HepG2 (cell line): ENCODE data around the gene NECTIN3. TPM values are rescaled to one million over a fixed set of nuclear protein-coding genes. Genes with fewer than 3 reads are reported as not detected.
A peak's percentile ranks its signal among the peaks of the same experiment; 100 is the strongest.

Experiments
- DNMT1 ChIP-seq: sonication (generic); formaldehyde crosslinking; IDR thresholded peaks from 2 replicates; pipeline ENCODE4 v1.5.1; 2020; ENCODE audit warnings: mild to moderate bottlenecking, missing genetic modification reagents
- FLYWCH1 ChIP-seq: sonication (generic); formaldehyde crosslinking; IDR thresholded peaks from 2 replicates; pipeline ENCODE4 v1.8.1; 2023; ENCODE audit warnings: mild to moderate bottlenecking, missing genetic modification reagents
- HNRNPH1 ChIP-seq: fragments of 200-400 bp; formaldehyde crosslinking; optimal IDR thresholded peaks from 2 replicates; pipeline ENCODE3; 2017; ENCODE audit warnings: mild to moderate bottlenecking, low read depth, low read length
- KMT2A ChIP-seq: sonication (generic); formaldehyde crosslinking; IDR thresholded peaks from 2 replicates; pipeline ENCODE4 v1.4.0; 2020; ENCODE audit warnings: missing genetic modification reagents
- NCOA1 ChIP-seq: sonication (generic); formaldehyde crosslinking; IDR thresholded peaks from 2 replicates; pipeline ENCODE4 v1.9.0; 2021; ENCODE audit warnings: missing genetic modification reagents
- NCOR1 ChIP-seq: fragments of 200-600 bp; sonication (generic); IDR thresholded peaks from 2 replicates; pipeline ENCODE4 v1.7.0; 2017; ENCODE audit warnings: antibody characterized with exemption, low read length, borderline replicate concordance
- POLR2A ChIP-seq, 2 experiments: IDR thresholded peaks; 2 replicates each; pipeline ENCODE4 v1.6.1; 2011; ENCODE audit warnings: low read depth in 2 of 2, low read length in 2 of 2, mild to moderate bottlenecking in 1 of 2, moderate library complexity in 1 of 2; ENCODE audit not compliant: insufficient read depth in 1 of 2
- PPARG ChIP-seq: conservative IDR thresholded peaks from 2 replicates; pipeline ENCODE4 v1.6.1; 2016; ENCODE audit warnings: missing biosample characterization, missing genetic modification reagents
- REL ChIP-seq: sonication (generic); formaldehyde crosslinking; conservative IDR thresholded peaks from 2 replicates; pipeline ENCODE4 v1.8.0; 2022; ENCODE audit warnings: mild to moderate bottlenecking, missing genetic modification reagents, moderate library complexity
- RORA ChIP-seq: sonication (generic); formaldehyde crosslinking; IDR thresholded peaks from 2 replicates; pipeline ENCODE4 v1.5.0; 2020; ENCODE audit warnings: mild to moderate bottlenecking, missing genetic modification reagents, moderate library complexity
- SIN3B ChIP-seq: fragments of 150-350 bp; IDR thresholded peaks from 2 replicates; pipeline ENCODE4 v1.6.1; 2014; ENCODE audit warnings: low read length
- ZEB1 ChIP-seq: IDR thresholded peaks from 2 replicates; pipeline ENCODE4 v1.6.1; 2012; ENCODE audit warnings: mild to moderate bottlenecking, low read depth, inconsistent platforms; ENCODE audit not compliant: insufficient replicate concordance
- ZFX ChIP-seq: sonication (generic); formaldehyde crosslinking; IDR thresholded peaks from 2 replicates; pipeline ENCODE4 v1.4.0; 2020; ENCODE audit warnings: mild to moderate bottlenecking, low read depth, missing genetic modification reagents, moderate library complexity
- ZKSCAN5 ChIP-seq: sonication (generic); formaldehyde crosslinking; IDR thresholded peaks from 2 replicates; pipeline ENCODE4 v1.5.1; 2020; ENCODE audit warnings: mild to moderate bottlenecking, missing genetic modification reagents
- ZNF180 ChIP-seq: sonication (generic); formaldehyde crosslinking; IDR thresholded peaks from 2 replicates; pipeline ENCODE4 v1.4.0; 2020; ENCODE audit warnings: low read depth, missing genetic modification reagents, borderline replicate concordance
- ZNF207 ChIP-seq: fragments of 450-650 bp; IDR thresholded peaks from 2 replicates; pipeline ENCODE4 v1.6.1; 2016; ENCODE audit warnings: antibody characterized with exemption, borderline replicate concordance
- ZNF263 ChIP-seq: sonication (generic); formaldehyde crosslinking; IDR thresholded peaks from 2 replicates; pipeline ENCODE4 v1.4.0; 2020; ENCODE audit warnings: missing genetic modification reagents
- ZNF282 ChIP-seq: fragments of 450-650 bp; IDR thresholded peaks from 2 replicates; pipeline ENCODE4 v1.6.1; 2018; ENCODE audit not compliant: partially characterized antibody
- ZNF333 ChIP-seq: sonication (generic); formaldehyde crosslinking; IDR thresholded peaks from 2 replicates; pipeline ENCODE4 v1.4.0; 2020; ENCODE audit warnings: mild to moderate bottlenecking, missing genetic modification reagents, borderline replicate concordance
- ZNF558 ChIP-seq: sonication (generic); formaldehyde crosslinking; IDR thresholded peaks from 2 replicates; pipeline ENCODE4 v1.9.0; 2022; ENCODE audit warnings: mild to moderate bottlenecking, missing genetic modification reagents, borderline replicate concordance
- ZNF777 ChIP-seq: sonication (generic); formaldehyde crosslinking; IDR thresholded peaks from 2 replicates; pipeline ENCODE4 v1.4.0; 2020; ENCODE audit warnings: missing genetic modification reagents
- ZSCAN21 ChIP-seq: sonication (generic); formaldehyde crosslinking; IDR thresholded peaks from 2 replicates; pipeline ENCODE4 v1.8.0; 2022; ENCODE audit warnings: mild to moderate bottlenecking, missing genetic modification reagents, moderate library complexity, borderline replicate concordance
- polyA plus RNA-seq, 8 experiments: library from polyadenylated mRNA; depleted of rRNA in 3 of 8; stranded (reverse) in 7 of 8; unstranded in 1 of 8; fragments of >200 nt; fragmentation: Illumina TruSeq in 4 of 8; extraction: Trizol in 4 of 8; gene quantifications; 2 replicates each; pipeline versions ENCODE4 v1.2.1 to v1.2.3, GENCODE V29; 2011 to 2016; ENCODE audit warnings: low read depth in 4 of 8, missing spikeins in 1 of 8, mixed read lengths in 1 of 8; ENCODE audit not compliant: insufficient read depth in 1 of 8
- total RNA-seq, 5 experiments: library from RNA; depleted of rRNA; stranded (reverse); fragments of >200 nt; fragmentation: Illumina TruSeq; extraction: Trizol; gene quantifications; 2 replicates each; pipeline ENCODE4 v1.2.3, GENCODE V29; 2016; ENCODE audit warnings: low read depth in 1 of 5
- TF ChIP-seq, protein P1 (sequence below): sonication (generic); formaldehyde crosslinking; IDR thresholded peaks from 2 replicates; pipeline ENCODE4 v1.8.0; 2022; ENCODE audit warnings: low read depth, missing genetic modification reagents
- TF ChIP-seq, protein P2 (sequence below): sonication (generic); formaldehyde crosslinking; IDR thresholded peaks from 2 replicates; pipeline ENCODE4 v1.4.0; 2020; ENCODE audit warnings: missing genetic modification reagents
- TF ChIP-seq, protein P3 (sequence below): IDR thresholded peaks from 2 replicates; pipeline ENCODE4 v1.6.1; 2018; ENCODE audit warnings: missing genetic modification reagents, mild to moderate bottlenecking, missing compliant biosample characterization
- TF ChIP-seq, protein P4 (sequence below): sonication (generic); formaldehyde crosslinking; IDR thresholded peaks from 2 replicates; pipeline ENCODE4 v1.5.0; 2020; ENCODE audit warnings: missing genetic modification reagents, mild to moderate bottlenecking, borderline replicate concordance

Gene NECTIN3
- total and polyA plus RNA-seq, 2 of the 13 experiments (the other 11 are each of a cell fraction or from before 2014, with no cell fraction given): 10.4 to 45.1 TPM

DNA sequence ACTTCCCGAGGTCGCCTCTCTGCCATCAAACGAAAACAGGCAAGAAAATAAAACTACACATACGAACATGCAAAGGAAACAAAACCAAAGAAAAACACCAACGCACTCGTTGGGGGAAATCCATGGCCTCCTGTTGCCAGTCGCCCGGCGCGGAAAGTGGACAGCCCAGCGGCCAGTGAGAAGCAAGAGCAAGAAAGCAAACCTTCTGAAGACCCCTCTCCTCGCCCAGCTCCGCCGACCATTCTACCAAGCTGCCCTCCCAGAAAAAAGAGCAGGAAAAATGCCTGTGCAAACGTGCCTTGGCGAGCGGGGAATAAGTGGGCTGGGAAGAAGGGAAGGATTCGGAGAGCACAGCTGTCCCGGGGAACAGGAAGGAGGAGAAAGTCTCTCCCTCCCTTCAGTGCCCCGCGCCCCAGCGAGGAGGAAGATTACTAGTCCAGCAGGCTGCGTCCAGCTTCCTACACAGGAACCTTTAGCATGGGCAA is 802 bp upstream of the NECTIN3 start (continued):
- TF ChIP-seq, protein P1, sequence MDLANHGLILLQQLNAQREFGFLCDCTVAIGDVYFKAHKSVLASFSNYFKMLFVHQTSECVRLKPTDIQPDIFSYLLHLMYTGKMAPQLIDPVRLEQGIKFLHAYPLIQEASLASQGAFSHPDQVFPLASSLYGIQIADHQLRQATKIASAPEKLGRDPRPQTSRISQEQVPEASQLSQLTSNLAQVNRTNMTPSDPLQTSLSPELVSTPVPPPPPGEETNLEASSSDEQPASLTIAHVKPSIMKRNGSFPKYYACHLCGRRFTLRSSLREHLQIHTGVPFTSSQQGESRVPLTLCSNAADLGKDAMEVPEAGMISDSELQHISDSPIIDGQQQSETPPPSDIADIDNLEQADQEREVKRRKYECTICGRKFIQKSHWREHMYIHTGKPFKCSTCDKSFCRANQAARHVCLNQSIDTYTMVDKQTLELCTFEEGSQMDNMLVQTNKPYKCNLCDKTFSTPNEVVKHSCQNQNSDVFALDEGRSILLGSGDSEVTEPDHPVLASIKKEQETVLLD: no peak
- TF ChIP-seq, protein P2, sequence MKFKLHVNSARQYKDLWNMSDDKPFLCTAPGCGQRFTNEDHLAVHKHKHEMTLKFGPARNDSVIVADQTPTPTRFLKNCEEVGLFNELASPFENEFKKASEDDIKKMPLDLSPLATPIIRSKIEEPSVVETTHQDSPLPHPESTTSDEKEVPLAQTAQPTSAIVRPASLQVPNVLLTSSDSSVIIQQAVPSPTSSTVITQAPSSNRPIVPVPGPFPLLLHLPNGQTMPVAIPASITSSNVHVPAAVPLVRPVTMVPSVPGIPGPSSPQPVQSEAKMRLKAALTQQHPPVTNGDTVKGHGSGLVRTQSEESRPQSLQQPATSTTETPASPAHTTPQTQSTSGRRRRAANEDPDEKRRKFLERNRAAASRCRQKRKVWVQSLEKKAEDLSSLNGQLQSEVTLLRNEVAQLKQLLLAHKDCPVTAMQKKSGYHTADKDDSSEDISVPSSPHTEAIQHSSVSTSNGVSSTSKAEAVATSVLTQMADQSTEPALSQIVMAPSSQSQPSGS (CRISPR knock-in tag): no peak
- TF ChIP-seq ZNF282 (no peak), ZSCAN21 (0 out of 2 replicates have a peak, but pooled peaks have one; percentile 38), KMT2A (CRISPR knock-in tag) (no peak), HNRNPH1 (no peak), RORA (CRISPR knock-in tag) (0 out of 2 replicates have a peak, but pooled peaks have one; percentile 47), REL (CRISPR knock-in tag) (no peak), ZNF263 (CRISPR knock-in tag) (0 out of 2 replicates have a peak, but pooled peaks have one; percentile 15), ZNF333 (peak; percentile 68; the same call in 1 of the 2 replicates), ZNF207 (no peak), NCOR1 (no peak), POLR2A (IDR thresholded peaks at IDR 0.05; ENCODE audit: insufficient read depth in 1 of 2, low read depth in 2 of 2, low read length in 2 of 2) (peak; percentile 43 to 45; a peak in 1 of 4 replicates), NCOA1 (CRISPR knock-in tag) (no peak), ZFX (CRISPR knock-in tag) (peak; percentile 9; the same call in 1 of the 2 replicates), ZNF180 (no peak), PPARG (CRISPR knock-in tag) (no peak), DNMT1 (no peak), FLYWCH1 (CRISPR knock-in tag) (no peak), ZNF558 (CRISPR knock-in tag) (no peak), ZNF777 (CRISPR knock-in tag) (no peak), ZEB1 (no peak), SIN3B (no peak), ZKSCAN5 (CRISPR knock-in tag) (no peak)
- TF ChIP-seq, protein P3, sequence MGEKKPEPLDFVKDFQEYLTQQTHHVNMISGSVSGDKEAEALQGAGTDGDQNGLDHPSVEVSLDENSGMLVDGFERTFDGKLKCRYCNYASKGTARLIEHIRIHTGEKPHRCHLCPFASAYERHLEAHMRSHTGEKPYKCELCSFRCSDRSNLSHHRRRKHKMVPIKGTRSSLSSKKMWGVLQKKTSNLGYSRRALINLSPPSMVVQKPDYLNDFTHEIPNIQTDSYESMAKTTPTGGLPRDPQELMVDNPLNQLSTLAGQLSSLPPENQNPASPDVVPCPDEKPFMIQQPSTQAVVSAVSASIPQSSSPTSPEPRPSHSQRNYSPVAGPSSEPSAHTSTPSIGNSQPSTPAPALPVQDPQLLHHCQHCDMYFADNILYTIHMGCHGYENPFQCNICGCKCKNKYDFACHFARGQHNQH (CRISPR knock-in tag): 0 out of 2 replicates have a peak, but pooled peaks have one; percentile 11
- TF ChIP-seq, protein P4, sequence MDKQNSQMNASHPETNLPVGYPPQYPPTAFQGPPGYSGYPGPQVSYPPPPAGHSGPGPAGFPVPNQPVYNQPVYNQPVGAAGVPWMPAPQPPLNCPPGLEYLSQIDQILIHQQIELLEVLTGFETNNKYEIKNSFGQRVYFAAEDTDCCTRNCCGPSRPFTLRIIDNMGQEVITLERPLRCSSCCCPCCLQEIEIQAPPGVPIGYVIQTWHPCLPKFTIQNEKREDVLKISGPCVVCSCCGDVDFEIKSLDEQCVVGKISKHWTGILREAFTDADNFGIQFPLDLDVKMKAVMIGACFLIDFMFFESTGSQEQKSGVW (CRISPR knock-in tag): 0 out of 2 replicates have a peak, but pooled peaks have one; percentile 17
